K562 (cell line): Measurements from ENCODE around the gene HOXB6. TPM values are rescaled to one million over a fixed set of nuclear protein-coding genes. Genes with fewer than 3 reads are reported as not detected.
A peak's percentile ranks its signal among the peaks of the same experiment; 100 is the strongest.

Source experiments
- BDP1 ChIP-seq: IDR thresholded peaks from 3 replicates; pipeline ENCODE4 v1.6.1; 2011; ENCODE audit not compliant: insufficient read length, insufficient read depth
- BRF2 ChIP-seq: IDR thresholded peaks from 3 replicates; pipeline ENCODE4 v1.6.1; 2011; ENCODE audit warnings: borderline replicate concordance, mild to moderate bottlenecking; ENCODE audit not compliant: insufficient read length, insufficient read depth
- C11orf30 ChIP-seq: fragments of 450-650 bp; IDR thresholded peaks from 2 replicates; pipeline ENCODE4 v1.6.1; 2016; ENCODE audit warnings: low read depth, mild to moderate bottlenecking
- GATA2 ChIP-seq: sonication (generic); formaldehyde crosslinking; IDR thresholded peaks from 2 replicates; pipeline ENCODE4 v1.4.0; 2020; ENCODE audit warnings: mild to moderate bottlenecking, missing genetic modification reagents
- GTF2E2 ChIP-seq: fragments of 200-800 bp; sonication (Bioruptor generic); IDR thresholded peaks from 2 replicates; pipeline ENCODE4 v1.6.1; 2016; ENCODE audit warnings: missing genetic modification characterization, missing compliant biosample characterization
- MTF1 ChIP-seq: fragments of 250-450 bp; sonication (Bioruptor Pico); IDR thresholded peaks from 2 replicates; pipeline ENCODE4 v1.9.0; 2021; ENCODE audit warnings: moderate library complexity, mild to moderate bottlenecking, inconsistent platforms, borderline replicate concordance
- NCOA6 ChIP-seq: fragments of 450-650 bp; IDR thresholded peaks from 2 replicates; pipeline ENCODE4 v1.6.1; 2017; ENCODE audit warnings: mild to moderate bottlenecking
- NR0B1 ChIP-seq: fragments of 450-650 bp; IDR thresholded peaks from one replicate; pipeline ENCODE4 v1.6.1; 2018; ENCODE audit warnings: mild to moderate bottlenecking, moderate library complexity; ENCODE audit not compliant: partially characterized antibody
- NR2C2 ChIP-seq, 2 experiments: fragments of 200-800 bp in 1 of 2; sonication (Bioruptor generic) in 1 of 2; sonication (generic) in 1 of 2; formaldehyde crosslinking in 1 of 2; IDR thresholded peaks; 2 replicates each; pipeline versions ENCODE4 v1.6.1 to v1.8.0; 2016 to 2022; ENCODE audit warnings: mild to moderate bottlenecking in 1 of 2, missing compliant biosample characterization in 1 of 2, missing genetic modification characterization in 1 of 2, missing genetic modification reagents in 1 of 2
- RBM15 ChIP-seq: fragments of 200-400 bp; formaldehyde crosslinking; IDR thresholded peaks from 2 replicates; pipeline ENCODE4 v1.6.1; 2018; ENCODE audit warnings: mild to moderate bottlenecking, low read length, moderate library complexity; ENCODE audit not compliant: insufficient read depth
- RBM34 ChIP-seq: fragments of 200-400 bp; formaldehyde crosslinking; IDR thresholded peaks from 2 replicates; pipeline ENCODE4 v1.6.1; 2018; ENCODE audit warnings: low read length, borderline replicate concordance; ENCODE audit not compliant: insufficient read depth
- RREB1 ChIP-seq: fragments of 250-450 bp; sonication (Bioruptor Pico); IDR thresholded peaks from 2 replicates; pipeline ENCODE4 v1.4.0; 2020
- SIRT6 ChIP-seq: IDR thresholded peaks from one replicate; pipeline ENCODE4 v1.6.1; 2012; ENCODE audit warnings: low read depth, mild to moderate bottlenecking, control low read depth, inconsistent platforms, low read length, moderate library complexity
- SOX6 ChIP-seq: fragments of 450-650 bp; IDR thresholded peaks from 2 replicates; pipeline ENCODE4 v1.6.1; 2014; ENCODE audit warnings: mild to moderate bottlenecking
- ZNF282 ChIP-seq: sonication (generic); formaldehyde crosslinking; IDR thresholded peaks from 2 replicates; pipeline ENCODE4 v1.8.1; 2023; ENCODE audit warnings: missing genetic modification reagents
- ZNF449 ChIP-seq: fragments of 250-450 bp; sonication (Bioruptor Pico); IDR thresholded peaks from 2 replicates; pipeline ENCODE4 v1.8.0; 2022; ENCODE audit warnings: moderate library complexity, mild to moderate bottlenecking, inconsistent platforms
- ZNF644 ChIP-seq: fragments of 200-800 bp; sonication (Bioruptor generic); IDR thresholded peaks from 2 replicates; pipeline ENCODE4 v1.6.1; 2016; ENCODE audit warnings: low read depth, missing genetic modification characterization, missing compliant biosample characterization
- polyA plus RNA-seq, 8 experiments: library from polyadenylated mRNA; depleted of rRNA in 4 of 8; stranded (reverse) in 5 of 8; unstranded in 3 of 8; fragments of >200 nt; fragmentation: Nextera tagmentation in 2 of 8; fragmentation: Illumina TruSeq in 1 of 8; extraction: Ambion mirVana in 2 of 8; extraction: Trizol in 1 of 8; gene quantifications; 2 replicates each; pipeline versions ENCODE4 v1.2.1 to v1.2.3, GENCODE V29; 2011 to 2014; ENCODE audit warnings: inconsistent platforms in 1 of 8, missing spikeins in 1 of 8
- total RNA-seq, 7 experiments: library from RNA; depleted of rRNA in 6 of 7; stranded (reverse); fragments of >200 nt in 6 of 7; fragmentation: Illumina TruSeq in 2 of 7; extraction: Trizol in 2 of 7; gene quantifications; 2 replicates each; pipeline versions ENCODE4 v1.2.1 to v1.2.3, GENCODE V29; 2011 to 2021; ENCODE audit warnings: low replicate concordance in 1 of 7

The HOXB6 gene
- total and polyA plus RNA-seq, 9 of the 15 experiments (the other 6 are each of a cell fraction or from before 2014, with no cell fraction given): 1.2 to 14.8 (median 4.9) TPM

GRCh38 chr17:48546924-48547807 is 57.6 kb downstream of the HOXB6 start (continued):
- TF ChIP-seq BDP1: no peak
- no peak for TF ChIP-seq ZNF449 (CRISPR knock-in tag)
- TF ChIP-seq NR2C2 (CRISPR knock-in tag; IDR thresholded peaks at IDR 0.05): no peak
- no peak for TF ChIP-seq NR2C2 (tag; IDR thresholded peaks at IDR 0.05)
- peak; percentile 89 for TF ChIP-seq GATA2 (CRISPR knock-in tag)
- no peak for TF ChIP-seq RREB1 (CRISPR knock-in tag)
- TF ChIP-seq NR0B1: no peak
- peak; percentile 28; the same call in 1 of the 2 replicates for TF ChIP-seq NCOA6
- no peak for TF ChIP-seq RBM15
- no peak for TF ChIP-seq BRF2
- no peak for TF ChIP-seq RBM34
- 0 out of 2 replicates have a peak, but pooled peaks have one; percentile 51 for TF ChIP-seq GTF2E2 (tag)
- TF ChIP-seq ZNF644 (tag): no peak
- TF ChIP-seq MTF1 (CRISPR knock-in tag): no peak
- no peak for TF ChIP-seq SIRT6
- TF ChIP-seq C11orf30: no peak
- TF ChIP-seq ZNF282: no peak
- peak; percentile 81 for TF ChIP-seq SOX6
